HEK293 (cell line): ENCODE measurements around the gene ASXL1.

Source experiments
- CTCF ChIA-PET: fragments of 350-600 bp; formaldehyde crosslinking; extraction: SDS; loops from one replicate; lab custom pipeline; 2021; ENCODE audit warnings: antibody characterized with exemption; lab: Yijun Ruan, JAX
- POLR2A ChIA-PET: fragments of 300-600 bp; formaldehyde crosslinking; extraction: SDS; loops from one replicate; lab custom pipeline; 2020; ENCODE audit warnings: antibody characterized with exemption, inconsistent platforms; lab: Yijun Ruan, JAX
- H3K27ac ChIP-seq: fragments of 200-500 bp; sonication (Bioruptor generic); 2 replicates; pipeline ENCODE4 v1.5.1; 2014; ENCODE audit warnings: low read depth, low read length, control low read depth, inconsistent platforms; ENCODE audit errors: extremely low read depth
- H3K36me3 ChIP-seq, 2 experiments: fragments of 200-500 bp in 1 of 2; sonication (Bioruptor generic) in 1 of 2; 1 replicate in 1 of 2; 2 replicates in 1 of 2; pipeline ENCODE4 v1.5.1; 2014 to 2017; ENCODE audit warnings: inconsistent platforms in 2 of 2, low read length in 2 of 2; ENCODE audit not compliant: control insufficient read depth in 2 of 2, insufficient read depth in 1 of 2
- H3K4me1 ChIP-seq: fragments of 200-500 bp; sonication (Bioruptor generic); 2 replicates; pipeline ENCODE4 v1.5.1; 2014; ENCODE audit warnings: mild to moderate bottlenecking, low read length, inconsistent platforms; ENCODE audit not compliant: control insufficient read depth, insufficient read depth
- H3K4me3 ChIP-seq: 2 replicates; pipeline ENCODE4 v1.5.1; 2011; ENCODE audit warnings: low read depth, mild to moderate bottlenecking, control low read depth, low read length, moderate library complexity
- H3K9me3 ChIP-seq: fragments of 200-500 bp; sonication (Bioruptor generic); 2 replicates; pipeline ENCODE4 v1.5.1; 2014; ENCODE audit warnings: low read depth, low read length, inconsistent platforms; ENCODE audit not compliant: control insufficient read depth, insufficient read depth
- GLI4 ChIP-seq: fragments of 450-650 bp; formaldehyde crosslinking; IDR thresholded peaks from 2 replicates; pipeline ENCODE4 v1.5.1; 2016; ENCODE audit warnings: missing biosample characterization, missing genetic modification characterization
- IKZF3 ChIP-seq: fragments of 450-650 bp; IDR thresholded peaks from 2 replicates; pipeline ENCODE4 v1.5.0; 2018; ENCODE audit warnings: missing biosample characterization, mild to moderate bottlenecking, missing genetic modification characterization, moderate library complexity
- MZF1 ChIP-seq: fragments of 450-650 bp; formaldehyde crosslinking; IDR thresholded peaks from 2 replicates; pipeline ENCODE4 v1.5.1; 2017; ENCODE audit warnings: missing biosample characterization, missing genetic modification characterization, borderline replicate concordance
- OVOL3 ChIP-seq: fragments of 450-650 bp; formaldehyde crosslinking; IDR thresholded peaks from 2 replicates; pipeline ENCODE4 v1.5.1; 2016; ENCODE audit warnings: missing biosample characterization, missing genetic modification characterization
- RBAK ChIP-seq: fragments of 450-650 bp; formaldehyde crosslinking; IDR thresholded peaks from 2 replicates; pipeline ENCODE4 v1.5.1; 2016; ENCODE audit warnings: missing biosample characterization, missing genetic modification characterization
- SCRT2 ChIP-seq: fragments of 450-650 bp; formaldehyde crosslinking; IDR thresholded peaks from 2 replicates; pipeline ENCODE4 v1.5.1; 2016; ENCODE audit warnings: missing biosample characterization, missing genetic modification characterization
- TCF7L2 ChIP-seq: IDR thresholded peaks from 2 replicates; pipeline ENCODE4 v1.6.1; 2011; ENCODE audit warnings: low read depth, mild to moderate bottlenecking, inconsistent platforms, low read length, moderate library complexity, borderline replicate concordance
- ZBTB6 ChIP-seq: fragments of 450-650 bp; formaldehyde crosslinking; IDR thresholded peaks from 2 replicates; pipeline ENCODE4 v1.5.1; 2017; ENCODE audit warnings: missing biosample characterization, missing genetic modification characterization
- ZBTB8A ChIP-seq: fragments of 450-650 bp; formaldehyde crosslinking; IDR thresholded peaks from 2 replicates; pipeline ENCODE4 v1.5.1; 2016; ENCODE audit warnings: missing biosample characterization, missing genetic modification characterization
- ZFHX2 ChIP-seq: fragments of 450-650 bp; formaldehyde crosslinking; conservative IDR thresholded peaks from 2 replicates; pipeline ENCODE4 v1.5.1; 2016; ENCODE audit warnings: missing biosample characterization, missing genetic modification characterization
- ZNF10 ChIP-seq: fragments of 450-650 bp; formaldehyde crosslinking; IDR thresholded peaks from 2 replicates; pipeline ENCODE4 v1.5.1; 2017; ENCODE audit warnings: missing biosample characterization, missing genetic modification characterization
- ZNF18 ChIP-seq: fragments of 450-650 bp; formaldehyde crosslinking; IDR thresholded peaks from 2 replicates; pipeline ENCODE4 v1.5.1; 2016; ENCODE audit warnings: missing biosample characterization, missing genetic modification characterization
- ZNF19 ChIP-seq: fragments of 450-650 bp; formaldehyde crosslinking; IDR thresholded peaks from 2 replicates; pipeline ENCODE4; 2016; ENCODE audit warnings: missing biosample characterization, missing genetic modification characterization, low read depth
- ZNF280C ChIP-seq: fragments of 450-650 bp; formaldehyde crosslinking; IDR thresholded peaks from 2 replicates; pipeline ENCODE4 v1.5.1; 2016; ENCODE audit warnings: missing biosample characterization, missing genetic modification characterization
- ZNF292 ChIP-seq: fragments of 450-650 bp; formaldehyde crosslinking; IDR thresholded peaks from 2 replicates; pipeline ENCODE4 v1.5.1; 2016; ENCODE audit warnings: low read depth, missing biosample characterization, missing genetic modification characterization, borderline replicate concordance
- ZNF335 ChIP-seq: fragments of 450-650 bp; formaldehyde crosslinking; conservative IDR thresholded peaks from 2 replicates; pipeline ENCODE4 v1.5.1; 2016; ENCODE audit warnings: missing biosample characterization, missing genetic modification characterization
- ZNF48 ChIP-seq: fragments of 450-650 bp; formaldehyde crosslinking; IDR thresholded peaks from 2 replicates; pipeline ENCODE4 v1.5.1; 2016; ENCODE audit warnings: missing biosample characterization, missing genetic modification characterization
- ZNF658 ChIP-seq: fragments of 450-650 bp; formaldehyde crosslinking; IDR thresholded peaks from 2 replicates; pipeline ENCODE4; 2016; ENCODE audit warnings: missing biosample characterization, missing genetic modification characterization
- ZNF664 ChIP-seq: fragments of 450-650 bp; formaldehyde crosslinking; IDR thresholded peaks from 2 replicates; pipeline ENCODE4 v1.5.1; 2016; ENCODE audit warnings: missing biosample characterization, missing genetic modification characterization
- TF ChIP-seq, protein P1 (sequence below): fragments of 450-650 bp; formaldehyde crosslinking; IDR thresholded peaks from 2 replicates; pipeline ENCODE4 v1.5.1; 2016; ENCODE audit warnings: missing biosample characterization, missing genetic modification characterization
- TF ChIP-seq, protein P2 (sequence below): fragments of 450-650 bp; formaldehyde crosslinking; IDR thresholded peaks from 2 replicates; pipeline ENCODE4 v1.5.1; 2017; ENCODE audit warnings: missing biosample characterization, missing genetic modification characterization
- TF ChIP-seq, protein P3 (sequence below): fragments of 450-650 bp; formaldehyde crosslinking; IDR thresholded peaks from 2 replicates; pipeline ENCODE4 v1.5.1; 2017; ENCODE audit warnings: missing biosample characterization, missing genetic modification characterization

ASXL1 gene

DNA sequence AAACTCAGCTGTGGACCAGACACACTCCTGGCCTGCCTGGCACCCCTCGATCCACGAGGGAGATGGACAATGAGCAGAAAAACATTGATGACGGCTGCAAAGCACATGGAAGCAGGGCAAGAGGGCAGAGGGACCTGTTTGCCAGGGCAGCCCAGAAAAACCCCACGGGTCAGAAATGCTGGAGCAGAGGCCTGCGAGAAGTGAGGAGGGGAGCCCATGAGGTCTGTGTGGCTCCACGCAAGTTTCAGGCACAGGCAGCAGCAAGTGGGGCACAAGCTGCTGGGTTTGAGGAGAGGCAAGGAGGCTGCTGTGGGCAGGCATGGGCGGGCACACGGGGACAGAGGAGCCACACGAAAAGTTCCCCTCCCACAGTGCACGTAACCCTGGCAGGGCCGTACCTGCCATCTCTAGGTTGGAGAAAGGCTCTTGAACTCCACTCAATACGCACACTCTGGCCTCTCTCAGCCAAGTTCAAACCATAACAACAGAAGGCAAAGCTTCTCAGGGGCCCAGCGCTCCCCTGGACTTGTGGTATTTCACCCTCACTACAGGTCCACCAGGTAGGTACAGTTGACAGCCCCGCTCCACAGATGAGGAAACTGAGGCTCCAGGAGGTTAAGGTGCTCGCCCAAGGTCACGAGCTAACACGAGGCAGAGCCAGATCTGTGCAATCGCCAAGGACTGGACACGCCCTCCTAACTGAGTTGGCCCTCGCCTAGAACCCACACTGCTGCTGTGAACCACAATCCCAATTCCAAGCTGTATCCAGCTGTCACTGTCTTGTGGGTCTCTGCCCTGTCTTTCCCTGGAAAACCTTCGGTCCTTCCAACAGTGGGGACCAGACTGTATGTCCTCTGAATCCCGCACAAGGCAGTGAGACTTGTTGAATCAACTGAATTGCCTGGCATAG, 118.8 kb downstream of the ASXL1 start:
- CTCF ChIA-PET: interaction anchor here (1.0 kb wide), 1 partner anchor 176 kb away, joined by 4 read pairs; no protein-coding TSS in a partner anchor
- no peak overlapping the region for H3K4me3 ChIP-seq
- H3K27ac ChIP-seq: no peak overlapping the region
- TF ChIP-seq RBAK (tag by site-specific recombination) (no peak), ZFHX2 (peak; percentile 30; the same call in 1 of the 2 replicates), SCRT2 (peak; percentile 72)
- peaks cover 15% of the 10 kb centered on the region for H3K4me1 ChIP-seq
- H3K9me3 ChIP-seq: no peaks in the 10 kb centered on the region
- POLR2A ChIA-PET: interaction anchor here (0.6 kb wide), 1 partner anchor 386 kb away, joined by 3 read pairs; no protein-coding TSS in a partner anchor
- peaks cover 0 to 15% of the 10 kb centered on the region in 2 experiments; a peak in 1 of 3 replicates for H3K36me3 ChIP-seq

DNA sequence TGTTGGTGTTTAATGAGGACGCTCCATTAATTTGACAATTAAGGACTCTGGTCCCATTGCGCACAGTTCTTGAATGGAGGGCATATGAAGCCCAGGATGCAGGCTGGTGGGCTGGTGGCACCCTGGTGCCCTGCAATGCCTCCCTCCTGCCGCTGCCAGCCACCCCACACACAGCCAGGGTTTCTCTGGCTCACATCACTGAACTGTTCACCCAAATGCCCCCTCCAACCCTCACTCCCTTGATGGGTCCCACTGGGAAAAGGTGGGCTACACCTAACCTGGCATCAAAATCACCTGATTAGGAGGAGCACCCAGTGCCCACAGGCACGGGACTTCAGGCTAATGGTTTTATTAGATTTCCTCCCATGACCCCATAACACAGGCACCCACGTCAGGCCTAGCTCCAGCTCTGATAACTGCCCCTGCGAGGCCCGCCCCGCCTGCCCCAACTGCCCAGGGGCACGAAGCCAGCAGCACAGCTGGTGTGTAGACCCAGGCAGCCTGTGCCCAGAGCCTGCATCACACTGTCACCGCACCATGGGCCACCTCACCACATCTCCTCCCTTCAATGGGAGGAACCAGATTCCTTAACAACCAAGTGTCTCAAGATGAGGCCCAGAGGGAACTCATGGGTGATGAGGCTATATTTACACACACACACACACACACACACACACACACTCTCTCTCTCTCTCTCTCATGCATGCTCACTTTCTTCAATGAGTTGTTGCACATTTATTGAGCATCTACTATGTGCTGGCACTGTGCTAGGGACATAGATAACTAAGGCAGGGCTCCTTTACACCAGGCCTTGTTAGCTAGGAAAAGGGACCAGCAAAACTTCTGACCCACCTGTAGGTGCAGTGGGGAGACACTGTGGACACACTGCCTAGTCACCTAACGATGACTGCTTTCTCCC, 119.7 kb downstream of the ASXL1 start:
- Histone ChIP-seq H3K9me3 (no peaks in the 10 kb centered on the region), H3K27ac (no peak overlapping the region), H3K4me3 (no peak overlapping the region), H3K4me1 (peaks cover 15% of the 10 kb centered on the region), H3K36me3 (peaks cover 0 to 7% of the 10 kb centered on the region in 2 experiments; a peak in 1 of 3 replicates)
- ChIA-PET POLR2A (interaction anchor here (0.6 kb wide), 1 partner anchor 386 kb away, joined by 3 read pairs; no protein-coding TSS in a partner anchor), CTCF (interaction anchor here (1.0 kb wide), 1 partner anchor 175 kb away, joined by 4 read pairs; no protein-coding TSS in a partner anchor)
- TF ChIP-seq TCF7L2: no peak
- TF ChIP-seq, protein P1, sequence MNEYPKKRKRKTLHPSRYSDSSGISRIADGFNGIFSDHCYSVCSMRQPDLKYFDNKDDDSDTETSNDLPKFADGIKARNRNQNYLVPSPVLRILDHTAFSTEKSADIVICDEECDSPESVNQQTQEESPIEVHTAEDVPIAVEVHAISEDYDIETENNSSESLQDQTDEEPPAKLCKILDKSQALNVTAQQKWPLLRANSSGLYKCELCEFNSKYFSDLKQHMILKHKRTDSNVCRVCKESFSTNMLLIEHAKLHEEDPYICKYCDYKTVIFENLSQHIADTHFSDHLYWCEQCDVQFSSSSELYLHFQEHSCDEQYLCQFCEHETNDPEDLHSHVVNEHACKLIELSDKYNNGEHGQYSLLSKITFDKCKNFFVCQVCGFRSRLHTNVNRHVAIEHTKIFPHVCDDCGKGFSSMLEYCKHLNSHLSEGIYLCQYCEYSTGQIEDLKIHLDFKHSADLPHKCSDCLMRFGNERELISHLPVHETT (tag by site-specific recombination): no peak
- TF ChIP-seq, protein P2, sequence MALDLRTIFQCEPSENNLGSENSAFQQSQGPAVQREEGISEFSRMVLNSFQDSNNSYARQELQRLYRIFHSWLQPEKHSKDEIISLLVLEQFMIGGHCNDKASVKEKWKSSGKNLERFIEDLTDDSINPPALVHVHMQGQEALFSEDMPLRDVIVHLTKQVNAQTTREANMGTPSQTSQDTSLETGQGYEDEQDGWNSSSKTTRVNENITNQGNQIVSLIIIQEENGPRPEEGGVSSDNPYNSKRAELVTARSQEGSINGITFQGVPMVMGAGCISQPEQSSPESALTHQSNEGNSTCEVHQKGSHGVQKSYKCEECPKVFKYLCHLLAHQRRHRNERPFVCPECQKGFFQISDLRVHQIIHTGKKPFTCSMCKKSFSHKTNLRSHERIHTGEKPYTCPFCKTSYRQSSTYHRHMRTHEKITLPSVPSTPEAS (tag by site-specific recombination): peak; percentile 80
- TF ChIP-seq MZF1 (tag by site-specific recombination): no peak
- TF ChIP-seq ZNF280C: no peak
- TF ChIP-seq IKZF3 (tag by site-specific recombination): no peak
- no peak for TF ChIP-seq OVOL3 (tag by site-specific recombination)
- TF ChIP-seq ZNF335 (tag by site-specific recombination): no peak
- no peak for TF ChIP-seq ZBTB8A (tag by site-specific recombination)
- no peak for TF ChIP-seq ZNF48 (tag by site-specific recombination)
- TF ChIP-seq ZNF292 (tag by site-specific recombination): no peak
- TF ChIP-seq ZNF658 (tag by site-specific recombination): no peak
- no peak for TF ChIP-seq GLI4 (tag by site-specific recombination)
- TF ChIP-seq ZNF10 (tag by site-specific recombination): peak; percentile 89
- no peak for TF ChIP-seq ZBTB6 (tag by site-specific recombination)
- TF ChIP-seq ZNF664: peak; percentile 99
- TF ChIP-seq, protein P3, sequence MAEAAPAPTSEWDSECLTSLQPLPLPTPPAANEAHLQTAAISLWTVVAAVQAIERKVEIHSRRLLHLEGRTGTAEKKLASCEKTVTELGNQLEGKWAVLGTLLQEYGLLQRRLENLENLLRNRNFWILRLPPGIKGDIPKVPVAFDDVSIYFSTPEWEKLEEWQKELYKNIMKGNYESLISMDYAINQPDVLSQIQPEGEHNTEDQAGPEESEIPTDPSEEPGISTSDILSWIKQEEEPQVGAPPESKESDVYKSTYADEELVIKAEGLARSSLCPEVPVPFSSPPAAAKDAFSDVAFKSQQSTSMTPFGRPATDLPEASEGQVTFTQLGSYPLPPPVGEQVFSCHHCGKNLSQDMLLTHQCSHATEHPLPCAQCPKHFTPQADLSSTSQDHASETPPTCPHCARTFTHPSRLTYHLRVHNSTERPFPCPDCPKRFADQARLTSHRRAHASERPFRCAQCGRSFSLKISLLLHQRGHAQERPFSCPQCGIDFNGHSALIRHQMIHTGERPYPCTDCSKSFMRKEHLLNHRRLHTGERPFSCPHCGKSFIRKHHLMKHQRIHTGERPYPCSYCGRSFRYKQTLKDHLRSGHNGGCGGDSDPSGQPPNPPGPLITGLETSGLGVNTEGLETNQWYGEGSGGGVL (tag by site-specific recombination): peak; percentile 25; the same call in 1 of the 2 replicates
- no peak for TF ChIP-seq ZNF18 (tag by site-specific recombination)
- no peak for TF ChIP-seq ZNF19 (tag by site-specific recombination)
